ENCODE results near the gene RASA4B. TPM values are rescaled to one million over a fixed set of nuclear protein-coding genes. Genes with fewer than 3 reads are reported as not detected.
"Not testable (repeated sequence)": the region's sequence is repeated elsewhere in the genome, so short reads cannot be mapped to it uniquely, and the experiment has no call there.

RASA4B gene
- total RNA-seq, 3 donors from 2014 or later (not counting 1 experiment from before 2014, with no cell fraction given), result 2.4 to 14.3 (median 12.3) TPM

- H3K27me3 ChIP-seq (ENCODE audit: control insufficient read depth, insufficient read depth, low read length); H3K36me3 ChIP-seq (ENCODE audit: control insufficient read depth, insufficient read depth, low read length); H3K4me1 Mint-ChIP-seq; H3K9me3 ChIP-seq (ENCODE audit: control insufficient read depth, insufficient read depth, low read length); H3K4me1 ChIP-seq (ENCODE audit: control insufficient read depth, insufficient read depth, low read length); H3K36me3 Mint-ChIP-seq; intact Hi-C loops (cut with micrococcal nuclease); H3K9me3 Mint-ChIP-seq; H3K27me3 Mint-ChIP-seq (ENCODE audit: low read depth in 2 of 2): not testable (repeated sequence)
- WGBS (ENCODE audit: insufficient coverage), result 0% methylated on average over 29 of the region's 72 CpGs
- peak within 1 kb of the TSS; percentile 38 for H3K27ac ChIP-seq (ENCODE audit: low read length)
- peak; percentile 87 to 94 (median 89) for ATAC-seq
- TF ChIP-seq CTCF (IDR thresholded peaks at IDR 0.05), result peak; percentile 37
- peak within 1 kb of the TSS; percentile 49 for H3K4me3 ChIP-seq (ENCODE audit: low read length)
- Mint-ChIP-seq H3K27ac (peak within 1 kb of the TSS; percentile 74 to 79), H3K4me3 (peak within 1 kb of the TSS; percentile 89)
- peak; percentile 80 to 98 for DNase-seq
These were observed 39.0 kb downstream of the RASA4B start, which contains the start of gene POLR2J for GRCh38 chr7:102478314-102479208. TSS of gene POLR2J (minus strand) at chr7:102478922. CDS start at chr7:102478860, 62 bp downstream.

GRCh38 chr7:102474736-102475435, 42.7 kb downstream of the RASA4B start:
- H3K27me3 Mint-ChIP-seq (ENCODE audit: low read depth in 2 of 2); H3K4me1 ChIP-seq (ENCODE audit: control insufficient read depth, insufficient read depth, low read length); DNase-seq; H3K27ac ChIP-seq (ENCODE audit: low read length); ATAC-seq; H3K36me3 Mint-ChIP-seq; intact Hi-C loops (cut with micrococcal nuclease); H3K4me1 Mint-ChIP-seq; H3K27ac Mint-ChIP-seq; H3K27me3 ChIP-seq (ENCODE audit: control insufficient read depth, insufficient read depth, low read length); H3K9me3 Mint-ChIP-seq; H3K4me3 Mint-ChIP-seq; H3K9me3 ChIP-seq (ENCODE audit: control insufficient read depth, insufficient read depth, low read length); H3K4me3 ChIP-seq (ENCODE audit: low read length): not testable (repeated sequence)
- H3K36me3 ChIP-seq (ENCODE audit: control insufficient read depth, insufficient read depth, low read length), result peaks cover 17% of the 10 kb centered on the region
- WGBS (ENCODE audit: insufficient coverage), result 100% methylated on average over 3 of the region's 19 CpGs

- H3K9me3 ChIP-seq (ENCODE audit: control insufficient read depth, insufficient read depth, low read length); H3K36me3 Mint-ChIP-seq; H3K4me1 ChIP-seq (ENCODE audit: control insufficient read depth, insufficient read depth, low read length); H3K9me3 Mint-ChIP-seq; H3K4me3 Mint-ChIP-seq; H3K27ac Mint-ChIP-seq; H3K4me1 Mint-ChIP-seq; DNase-seq; ATAC-seq; H3K27me3 Mint-ChIP-seq (ENCODE audit: low read depth in 2 of 2); H3K4me3 ChIP-seq (ENCODE audit: low read length); H3K27ac ChIP-seq (ENCODE audit: low read length); intact Hi-C loops (cut with micrococcal nuclease); H3K27me3 ChIP-seq (ENCODE audit: control insufficient read depth, insufficient read depth, low read length): not testable (repeated sequence)
- WGBS (ENCODE audit: insufficient coverage), result 60% methylated on average over 2 of the region's 14 CpGs
- H3K36me3 ChIP-seq (ENCODE audit: control insufficient read depth, insufficient read depth, low read length), result peaks cover 18% of the 10 kb centered on the region
These were observed 43.5 kb downstream of the RASA4B start for GRCh38 chr7:102474116-102474515.

GRCh38 chr7:102473271-102473991, 44.1 kb downstream of the RASA4B start:
- intact Hi-C loops (cut with micrococcal nuclease), result no loop called here
- Mint-ChIP-seq H3K27ac (no peak overlapping the region), H3K36me3 (no peaks in the 10 kb centered on the region), H3K27me3 (ENCODE audit: low read depth in 2 of 2) (no peaks in the 10 kb centered on the region), H3K9me3 (no peaks in the 10 kb centered on the region), H3K4me1 (no peaks in the 10 kb centered on the region), H3K4me3 (no peak overlapping the region)
- H3K27ac ChIP-seq (ENCODE audit: low read length), result no peak overlapping the region
- TF ChIP-seq CTCF (IDR thresholded peaks at IDR 0.05), result no peak
- no peak for DNase-seq
- no peaks in the 10 kb centered on the region for H3K9me3 ChIP-seq (ENCODE audit: control insufficient read depth, insufficient read depth, low read length)
- ATAC-seq, result no peak
- H3K27me3 ChIP-seq (ENCODE audit: control insufficient read depth, insufficient read depth, low read length), result no peaks in the 10 kb centered on the region
- peaks cover 18% of the 10 kb centered on the region for H3K36me3 ChIP-seq (ENCODE audit: control insufficient read depth, insufficient read depth, low read length)
- 92% methylated on average over 21 of the region's 23 CpGs for WGBS (ENCODE audit: insufficient coverage)
- no peaks in the 10 kb centered on the region for H3K4me1 ChIP-seq (ENCODE audit: control insufficient read depth, insufficient read depth, low read length)
- no peak overlapping the region for H3K4me3 ChIP-seq (ENCODE audit: low read length)
